SK-N-SH (cell line): ENCODE measurements around the gene C11orf97. TPM values are rescaled to one million over a fixed set of nuclear protein-coding genes. Genes with fewer than 3 reads are reported as not detected.

Experiments
- CTCF ChIA-PET: fragments of 300-600, 350-600 bp; formaldehyde crosslinking; extraction: SDS; loops from one replicate; lab custom pipeline; 2021; lab: Yijun Ruan, JAX
- POLR2A ChIA-PET: fragments of 350-600 bp; sonication (Branson Sonifier 250); formaldehyde crosslinking; extraction: SDS; loops from one replicate; lab custom pipeline; 2020; ENCODE audit warnings: antibody characterized with exemption, inconsistent platforms; lab: Yijun Ruan, JAX
- DNase-seq: peaks from one replicate; pipeline ENCODE4 v3.0.0; 2012
- H2AFZ ChIP-seq: fragments of 200-600 bp; sonication (generic); 2 replicates; pipeline ENCODE4 v1.8.1; 2016; ENCODE audit warnings: antibody characterized with exemption, mild to moderate bottlenecking, low read depth
- H3F3A ChIP-seq: fragments of 200-600 bp; sonication (generic); replicated peaks from 2 replicates; pipeline ENCODE3; 2016; ENCODE audit warnings: antibody characterized with exemption, mild to moderate bottlenecking; ENCODE audit not compliant: insufficient read depth
- H3K27ac ChIP-seq, 2 experiments: fragments of 200-500 bp in 1 of 2; fragments of 200-600 bp in 1 of 2; sonication (Bioruptor generic) in 1 of 2; sonication (generic), shearing (Covaris generic) in 1 of 2; 2 replicates each; pipeline versions ENCODE4 v1.5.1 to v1.6.1; 2014 to 2016; ENCODE audit warnings: low read depth in 2 of 2, inconsistent platforms in 1 of 2, low read length in 1 of 2, mild to moderate bottlenecking in 1 of 2, mixed read lengths in 1 of 2
- H3K27me3 ChIP-seq: fragments of 200-600 bp; sonication (generic), shearing (Covaris generic); 2 replicates; pipeline ENCODE4 v1.6.1; 2016; ENCODE audit warnings: mixed run types; ENCODE audit not compliant: insufficient read depth
- H3K36me3 ChIP-seq, 2 experiments: fragments of 200-500 bp in 1 of 2; fragments of 200-600 bp in 1 of 2; sonication (Bioruptor generic) in 1 of 2; sonication (generic) in 1 of 2; replicated peaks in 1 of 2; 2 replicates each; pipeline versions ENCODE3 to v1.5.1; 2014 to 2016; ENCODE audit warnings: low read length in 1 of 2, mild to moderate bottlenecking in 1 of 2; ENCODE audit not compliant: insufficient read depth in 2 of 2, control insufficient read depth in 1 of 2
- H3K4me1 ChIP-seq, 2 experiments: fragments of 200-500 bp in 1 of 2; fragments of 200-600 bp in 1 of 2; sonication (Bioruptor generic) in 1 of 2; sonication (generic), shearing (Covaris generic) in 1 of 2; 2 replicates each; pipeline versions ENCODE4 v1.5.1 to v1.6.1; 2014 to 2016; ENCODE audit warnings: low read depth in 1 of 2, low read length in 1 of 2, mixed run types in 1 of 2; ENCODE audit not compliant: insufficient read depth in 2 of 2, control insufficient read depth in 1 of 2
- H3K4me2 ChIP-seq: fragments of 200-600 bp; sonication (generic), shearing (Covaris generic); 2 replicates; pipeline ENCODE4 v1.6.1; 2017; ENCODE audit warnings: mixed run types
- H3K4me3 ChIP-seq, 2 experiments: fragments of 200-500 bp in 1 of 2; fragments of 200-600 bp in 1 of 2; sonication (Bioruptor generic) in 1 of 2; sonication (generic), shearing (Covaris generic) in 1 of 2; 2 replicates each; pipeline versions ENCODE4 v1.5.1 to v1.8.1; 2014 to 2016; ENCODE audit warnings: low read depth in 2 of 2, inconsistent platforms in 1 of 2, low read length in 1 of 2, mild to moderate bottlenecking in 1 of 2, mixed read lengths in 1 of 2, moderate library complexity in 1 of 2
- H3K79me2 ChIP-seq: fragments of 200-600 bp; sonication (generic); 2 replicates; pipeline ENCODE4 v1.8.1; 2017; ENCODE audit warnings: mild to moderate bottlenecking; ENCODE audit not compliant: insufficient read depth
- H3K9ac ChIP-seq: fragments of 200-600 bp; sonication (generic); 2 replicates; pipeline ENCODE4 v1.6.1; 2017; ENCODE audit warnings: mixed run types
- H3K9me2 ChIP-seq: fragments of 200-600 bp; sonication (generic); 2 replicates; pipeline ENCODE4 v1.6.1; 2017; ENCODE audit warnings: mixed run types
- H3K9me3 ChIP-seq: fragments of 200-600 bp; sonication (generic); 2 replicates; pipeline ENCODE4 v1.6.1; 2017; ENCODE audit warnings: mixed run types, mild to moderate bottlenecking, moderate library complexity
- H4K20me1 ChIP-seq: fragments of 200-600 bp; sonication (generic); 2 replicates; pipeline ENCODE4 v1.6.1; 2017; ENCODE audit warnings: mild to moderate bottlenecking, mixed run types; ENCODE audit not compliant: insufficient read depth
- ELF1 ChIP-seq: IDR thresholded peaks from 2 replicates; pipeline ENCODE4 v1.4.0; 2012
- EP300 ChIP-seq, 2 experiments: IDR thresholded peaks; 2 replicates each; pipeline versions ENCODE4 v1.4.0 to v1.6.1; 2012; ENCODE audit warnings: borderline replicate concordance in 1 of 2, low read depth in 1 of 2, low read length in 1 of 2
- EZH2phosphoT487 ChIP-seq: fragments of 200-600 bp; sonication (generic); IDR thresholded peaks from 2 replicates; pipeline ENCODE4 v1.6.1; 2017; ENCODE audit warnings: low read depth, mixed run types, mild to moderate bottlenecking, antibody characterized with exemption, moderate library complexity, borderline replicate concordance
- FOXJ3 ChIP-seq: sonication (generic); formaldehyde crosslinking; IDR thresholded peaks from 2 replicates; pipeline ENCODE4 v1.5.1; 2020; ENCODE audit warnings: mild to moderate bottlenecking, missing genetic modification reagents
- FOXM1 ChIP-seq: IDR thresholded peaks from 2 replicates; pipeline ENCODE4 v1.4.0; 2012; ENCODE audit warnings: low read depth, mild to moderate bottlenecking
- IRF3 ChIP-seq: fragments of 150-350 bp; IDR thresholded peaks from 2 replicates; pipeline ENCODE4 v1.6.1; 2016; ENCODE audit warnings: mild to moderate bottlenecking, low read depth, low read length
- MXI1 ChIP-seq: IDR thresholded peaks from 2 replicates; pipeline ENCODE4 v1.6.1; 2012; ENCODE audit warnings: mild to moderate bottlenecking, low read depth, low read length, improper control_type of control experiment
- NFIC ChIP-seq: IDR thresholded peaks from 2 replicates; pipeline ENCODE4 v1.4.0; 2012; ENCODE audit warnings: borderline replicate concordance
- NRF1 ChIP-seq: IDR thresholded peaks from 2 replicates; pipeline ENCODE4 v1.6.1; 2012; ENCODE audit warnings: low read depth, mild to moderate bottlenecking, low read length
- PBX3 ChIP-seq: IDR thresholded peaks from 2 replicates; pipeline ENCODE4; 2012
- RCOR1 ChIP-seq: fragments of 150-350 bp; IDR thresholded peaks from 2 replicates; pipeline ENCODE4 v1.6.1; 2017; ENCODE audit warnings: antibody characterized with exemption, low read length
- RXRA ChIP-seq: IDR thresholded peaks from 2 replicates; pipeline ENCODE4 v1.4.0; 2012; ENCODE audit warnings: low read depth, mild to moderate bottlenecking, borderline replicate concordance
- SIN3A ChIP-seq: IDR thresholded peaks from 2 replicates; pipeline ENCODE4 v1.6.1; 2012; ENCODE audit warnings: low read depth, mild to moderate bottlenecking, low read length, moderate library complexity, borderline replicate concordance
- SMC3 ChIP-seq: IDR thresholded peaks from 2 replicates; pipeline ENCODE4 v1.6.1; 2012; ENCODE audit warnings: low read depth, low read length, improper control_type of control experiment
- TCF12 ChIP-seq: IDR thresholded peaks from 2 replicates; pipeline ENCODE4 v1.4.0; 2012
- TEAD4 ChIP-seq: IDR thresholded peaks from 2 replicates; pipeline ENCODE4 v1.4.0; 2012; ENCODE audit warnings: mild to moderate bottlenecking, borderline replicate concordance; ENCODE audit not compliant: insufficient read depth
- USF2 ChIP-seq: fragments of 150-350 bp; IDR thresholded peaks from 2 replicates; pipeline ENCODE4 v1.6.1; 2017; ENCODE audit warnings: antibody characterized with exemption, low read length, low read depth, borderline replicate concordance
- YY1 ChIP-seq: IDR thresholded peaks from 2 replicates; pipeline ENCODE4 v1.4.0; 2012; ENCODE audit warnings: low read depth, mild to moderate bottlenecking
- WGBS: methylation state at CpG from one replicate; pipeline ENCODE4 v1.1.6; 2017; ENCODE audit warnings: low lambda C conversion rate; 5-methylcytosine and 5-hydroxymethylcytosine counted together
- polyA plus RNA-seq, 3 experiments: library from polyadenylated mRNA; depleted of rRNA; stranded (reverse); fragments of >200 nt; gene quantifications; 2 replicates each; pipeline ENCODE4 v1.2.3, GENCODE V29; 2012
- TF ChIP-seq, protein P1 (sequence below): fragments of 200-600 bp; sonication (generic); IDR thresholded peaks from 2 replicates; pipeline ENCODE4 v1.6.1; 2017; ENCODE audit warnings: antibody characterized with exemption, mild to moderate bottlenecking, moderate library complexity
- TF ChIP-seq, protein P2 (sequence below): IDR thresholded peaks from 2 replicates; pipeline ENCODE4 v1.4.0; 2012; ENCODE audit warnings: low read depth, borderline replicate concordance

C11orf97 gene
- polyA plus RNA-seq, 1 of the 3 experiments (the other 2 are of a cell fraction): not detected

DNA sequence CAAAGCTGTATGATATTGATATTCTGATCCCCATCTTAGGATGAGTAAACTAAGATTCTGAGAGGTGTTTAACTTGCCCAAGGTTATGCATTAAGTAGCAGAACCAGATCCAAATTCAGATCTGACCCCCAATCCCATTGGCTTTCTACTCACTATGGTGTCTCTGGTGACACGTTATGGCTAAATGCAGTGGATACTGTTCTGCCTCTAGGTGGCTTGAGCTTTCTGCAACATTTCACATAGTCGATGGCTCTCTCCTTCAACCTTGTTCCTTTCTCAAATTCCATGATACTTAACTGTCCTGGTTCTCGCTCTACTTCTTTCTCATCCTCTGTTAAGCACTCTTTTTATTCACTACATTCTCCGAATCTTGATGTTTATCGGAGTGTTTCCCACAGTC lies 9.4 kb downstream of the C11orf97 start:
- H3K27ac ChIP-seq: no peak overlapping the region
- WGBS: 69% methylated on average over 5 of the region's 5 CpGs
- H4K20me1 ChIP-seq: no peaks in the 10 kb centered on the region
- no peaks in the 10 kb centered on the region for H3F3A ChIP-seq
- no peak overlapping the region for H2AFZ ChIP-seq
- no peak overlapping the region for H3K4me2 ChIP-seq
- no peak for DNase-seq
- no peaks in the 10 kb centered on the region for H3K9me2 ChIP-seq
- H3K9me3 ChIP-seq: no peaks in the 10 kb centered on the region
- H3K36me3 ChIP-seq: no peaks in the 10 kb centered on the region
- POLR2A ChIA-PET: no interaction called here
- no peaks in the 10 kb centered on the region for H3K79me2 ChIP-seq
- TF ChIP-seq, protein P1, sequence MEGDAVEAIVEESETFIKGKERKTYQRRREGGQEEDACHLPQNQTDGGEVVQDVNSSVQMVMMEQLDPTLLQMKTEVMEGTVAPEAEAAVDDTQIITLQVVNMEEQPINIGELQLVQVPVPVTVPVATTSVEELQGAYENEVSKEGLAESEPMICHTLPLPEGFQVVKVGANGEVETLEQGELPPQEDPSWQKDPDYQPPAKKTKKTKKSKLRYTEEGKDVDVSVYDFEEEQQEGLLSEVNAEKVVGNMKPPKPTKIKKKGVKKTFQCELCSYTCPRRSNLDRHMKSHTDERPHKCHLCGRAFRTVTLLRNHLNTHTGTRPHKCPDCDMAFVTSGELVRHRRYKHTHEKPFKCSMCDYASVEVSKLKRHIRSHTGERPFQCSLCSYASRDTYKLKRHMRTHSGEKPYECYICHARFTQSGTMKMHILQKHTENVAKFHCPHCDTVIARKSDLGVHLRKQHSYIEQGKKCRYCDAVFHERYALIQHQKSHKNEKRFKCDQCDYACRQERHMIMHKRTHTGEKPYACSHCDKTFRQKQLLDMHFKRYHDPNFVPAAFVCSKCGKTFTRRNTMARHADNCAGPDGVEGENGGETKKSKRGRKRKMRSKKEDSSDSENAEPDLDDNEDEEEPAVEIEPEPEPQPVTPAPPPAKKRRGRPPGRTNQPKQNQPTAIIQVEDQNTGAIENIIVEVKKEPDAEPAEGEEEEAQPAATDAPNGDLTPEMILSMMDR: peak; percentile 48
- TF ChIP-seq EP300 (IDR thresholded peaks at IDR 0.05; ENCODE audit: borderline replicate concordance in 1 of 2, low read depth in 1 of 2, low read length in 1 of 2) (no peak), NFIC (no peak)
- H3K9ac ChIP-seq: no peak overlapping the region
- no peak overlapping the region for H3K4me3 ChIP-seq
- no peaks in the 10 kb centered on the region for H3K27me3 ChIP-seq
- H3K4me1 ChIP-seq: peaks cover 0 to 10% of the 10 kb centered on the region in 2 experiments; a peak in 2 of 4 replicates
- CTCF ChIA-PET: interaction anchor here (0.9 to 1.4 kb wide), 4 partner anchors 13 to 626 kb away, joined by 3 read pairs; no protein-coding TSS in a partner anchor

DNA sequence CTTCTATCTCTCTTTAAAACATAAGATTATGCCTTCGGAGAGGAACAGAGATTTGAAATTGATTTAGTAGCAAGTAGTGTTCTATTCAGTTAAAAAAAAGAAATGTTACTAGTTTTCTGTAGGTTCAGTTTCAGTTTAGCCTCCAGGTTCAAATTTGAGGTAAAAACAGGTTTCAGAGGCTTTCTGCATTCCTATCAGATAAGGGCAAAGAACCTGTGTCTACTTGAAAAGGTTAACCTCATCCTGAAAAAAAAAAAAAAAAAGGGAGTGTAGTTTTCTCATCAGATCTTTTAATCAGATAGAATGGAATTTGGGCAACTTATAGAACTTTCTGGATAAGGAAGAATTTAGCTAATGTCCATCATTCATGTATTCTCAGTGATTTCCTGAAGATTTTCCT lies 12.1 kb downstream of the C11orf97 start:
- no peaks in the 10 kb centered on the region for H3K9me2 ChIP-seq
- no peak overlapping the region for H3K4me3 ChIP-seq
- no peaks in the 10 kb centered on the region for H3K9me3 ChIP-seq
- H4K20me1 ChIP-seq: no peaks in the 10 kb centered on the region
- peaks cover 0 to 10% of the 10 kb centered on the region in 2 experiments; a peak in 2 of 4 replicates for H3K4me1 ChIP-seq
- H3F3A ChIP-seq: no peaks in the 10 kb centered on the region
- DNase-seq: no peak
- ChIA-PET POLR2A (no interaction called here), CTCF (interaction anchor here (0.8 to 1.1 kb wide), 2 partner anchors 19 to 624 kb away, joined by 3 to 4 read pairs; no protein-coding TSS in a partner anchor)
- no peak overlapping the region for H3K27ac ChIP-seq
- WGBS: 52% methylated on average over 1 of the region's 1 CpG
- no peaks in the 10 kb centered on the region for H3K27me3 ChIP-seq
- no peaks in the 10 kb centered on the region for H3K36me3 ChIP-seq
- TF ChIP-seq TCF12 (no peak), SMC3 (no peak), FOXM1 (no peak), EZH2phosphoT487 (no peak), ELF1 (no peak), FOXJ3 (CRISPR knock-in tag) (no peak), RXRA (no peak), PBX3 (no peak), NRF1 (no peak), TEAD4 (no peak), MXI1 (no peak), USF2 (no peak), SIN3A (no peak), YY1 (no peak), EP300 (IDR thresholded peaks at IDR 0.05; ENCODE audit: borderline replicate concordance in 1 of 2, low read depth in 1 of 2, low read length in 1 of 2) (no peak), RCOR1 (no peak), IRF3 (no peak)
- TF ChIP-seq, protein P2, sequence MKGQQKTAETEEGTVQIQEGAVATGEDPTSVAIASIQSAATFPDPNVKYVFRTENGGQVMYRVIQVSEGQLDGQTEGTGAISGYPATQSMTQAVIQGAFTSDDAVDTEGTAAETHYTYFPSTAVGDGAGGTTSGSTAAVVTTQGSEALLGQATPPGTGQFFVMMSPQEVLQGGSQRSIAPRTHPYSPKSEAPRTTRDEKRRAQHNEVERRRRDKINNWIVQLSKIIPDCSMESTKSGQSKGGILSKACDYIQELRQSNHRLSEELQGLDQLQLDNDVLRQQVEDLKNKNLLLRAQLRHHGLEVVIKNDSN: no peak
- no peak overlapping the region for H3K9ac ChIP-seq
- H2AFZ ChIP-seq: no peak overlapping the region
- H3K4me2 ChIP-seq: no peak overlapping the region
- H3K79me2 ChIP-seq: no peaks in the 10 kb centered on the region
